GM23338 (cell line): ENCODE data around the gene TM7SF2. TPM values are rescaled to one million over a fixed set of nuclear protein-coding genes. Genes with fewer than 3 reads are reported as not detected.

Experiments
- ATAC-seq: fragments of 200-7000 bp; cut with Tn5 transposase; 3 replicates; pipeline ENCODE4 v1.9.1; 2020
- DNase-seq: peaks from one replicate; pipeline ENCODE4 v3.0.0-alpha.2; 2015; ENCODE audit warnings: low spot score
- H2AFZ ChIP-seq: fragments of 200-600 bp; sonication (generic); 2 replicates; pipeline ENCODE4 v1.8.0; 2016; ENCODE audit warnings: antibody characterized with exemption, mild to moderate bottlenecking, moderate library complexity
- H3F3A ChIP-seq: fragments of 200-600 bp; sonication (generic); replicated peaks from 2 replicates; pipeline ENCODE4 v1.8.0; 2017; ENCODE audit warnings: antibody characterized with exemption, mixed run types, low read depth
- H3K27ac ChIP-seq: fragments of 200-600 bp; sonication (generic); 2 replicates; pipeline ENCODE4 v1.6.1; 2016; ENCODE audit warnings: low read depth
- H3K27me3 ChIP-seq: fragments of 200-600 bp; sonication (generic); 2 replicates; pipeline ENCODE4 v1.8.0; 2016; ENCODE audit warnings: mild to moderate bottlenecking, mixed run types, moderate library complexity; ENCODE audit not compliant: insufficient read depth
- H3K36me3 ChIP-seq: fragments of 200-600 bp; sonication (generic); 2 replicates; pipeline ENCODE4 v1.8.0; 2016; ENCODE audit warnings: mild to moderate bottlenecking; ENCODE audit not compliant: insufficient read depth
- H3K4me1 ChIP-seq: fragments of 200-600 bp; sonication (generic); 2 replicates; pipeline ENCODE4 v1.8.0; 2016; ENCODE audit warnings: mild to moderate bottlenecking, moderate library complexity; ENCODE audit not compliant: insufficient read depth
- H3K4me2 ChIP-seq: fragments of 200-600 bp; sonication (generic); 2 replicates; pipeline ENCODE4 v1.7.1; 2017; ENCODE audit warnings: mixed run types
- H3K4me3 ChIP-seq: fragments of 200-600 bp; sonication (generic); 2 replicates; pipeline ENCODE4 v1.6.1; 2016; ENCODE audit warnings: mixed run types
- H3K79me2 ChIP-seq: fragments of 200-600 bp; sonication (generic); replicated peaks from 2 replicates; pipeline ENCODE4 v1.8.0; 2017; ENCODE audit warnings: mild to moderate bottlenecking; ENCODE audit not compliant: insufficient read depth
- H3K9me2 ChIP-seq: fragments of 200-600 bp; sonication (generic); 2 replicates; pipeline ENCODE4 v1.8.0; 2017; ENCODE audit not compliant: insufficient read depth
- H4K20me1 ChIP-seq: fragments of 200-600 bp; sonication (generic); replicated peaks from 2 replicates; pipeline ENCODE4 v1.8.0; 2017; ENCODE audit warnings: mild to moderate bottlenecking; ENCODE audit not compliant: insufficient read depth
- H3K27ac Mint-ChIP-seq: 2 replicates; pipeline ENCODE4 v1.8.0; 2020; ENCODE audit warnings: inconsistent platforms, mild to moderate bottlenecking, moderate library complexity, mixed read lengths
- H3K27me3 Mint-ChIP-seq: 3 replicates; pipeline ENCODE4 v1.8.0; 2022; ENCODE audit warnings: low read depth, mild to moderate bottlenecking, moderate library complexity, mixed read lengths, inconsistent platforms; ENCODE audit not compliant: insufficient read depth, poor library complexity
- H3K36me3 Mint-ChIP-seq: 3 replicates; pipeline ENCODE4 v1.8.0; 2021; ENCODE audit warnings: low read depth, mild to moderate bottlenecking, inconsistent platforms, moderate library complexity, mixed read lengths
- H3K4me1 Mint-ChIP-seq: 3 replicates; pipeline ENCODE4 v1.8.0; 2020; ENCODE audit warnings: mild to moderate bottlenecking, inconsistent platforms, mixed read lengths
- H3K4me3 Mint-ChIP-seq: 3 replicates; pipeline ENCODE4 v1.8.0; 2021; ENCODE audit warnings: moderate library complexity, mild to moderate bottlenecking, inconsistent platforms, mixed read lengths
- H3K9me3 Mint-ChIP-seq: 3 replicates; pipeline ENCODE4 v1.8.0; 2020; ENCODE audit warnings: moderate library complexity, mild to moderate bottlenecking, inconsistent platforms, mixed read lengths
- CREB1 ChIP-seq: fragments of 250-450 bp; sonication (Bioruptor Pico); IDR thresholded peaks from 2 replicates; pipeline ENCODE4 v1.5.0; 2020; ENCODE audit warnings: low read depth, mild to moderate bottlenecking, moderate library complexity
- CTCF ChIP-seq, 2 experiments: fragments of 200-600 bp in 1 of 2; sonication (generic) in 1 of 2; conservative IDR thresholded peaks; 2 replicates each; pipeline versions ENCODE4 v1.5.1 to v1.6.1; 2016 to 2017; ENCODE audit warnings: antibody characterized with exemption in 2 of 2, low read depth in 2 of 2, mild to moderate bottlenecking in 2 of 2, moderate library complexity in 1 of 2
- ETS1 ChIP-seq: IDR thresholded peaks from 2 replicates; pipeline ENCODE4 v1.6.1; 2016; ENCODE audit warnings: antibody characterized with exemption
- EZH2 ChIP-seq: fragments of 200-600 bp; sonication (generic); IDR thresholded peaks from one replicate; pipeline ENCODE4 v1.8.0; 2017; ENCODE audit warnings: antibody characterized with exemption, mild to moderate bottlenecking, low read depth; ENCODE audit not compliant: unreplicated experiment
- EZH2phosphoT487 ChIP-seq: fragments of 200-600 bp; sonication (generic); IDR thresholded peaks from one replicate; pipeline ENCODE4 v1.8.1; 2018; ENCODE audit warnings: antibody characterized with exemption; ENCODE audit not compliant: unreplicated experiment
- JUNB ChIP-seq: IDR thresholded peaks from one replicate; pipeline ENCODE4 v1.6.1; 2016; ENCODE audit warnings: antibody characterized with exemption; ENCODE audit not compliant: unreplicated experiment
- NANOG ChIP-seq: IDR thresholded peaks from 2 replicates; pipeline ENCODE4 v1.6.1; 2016; ENCODE audit warnings: antibody characterized with exemption, borderline replicate concordance
- POLR2AphosphoS5 ChIP-seq: IDR thresholded peaks from 2 replicates; pipeline ENCODE4 v1.6.1; 2016; ENCODE audit warnings: antibody characterized with exemption, low read depth
- REST ChIP-seq: IDR thresholded peaks from one replicate; pipeline ENCODE4 v1.6.1; 2018; ENCODE audit warnings: antibody characterized with exemption; ENCODE audit not compliant: unreplicated experiment
- STAT1 ChIP-seq: IDR thresholded peaks from one replicate; pipeline ENCODE4 v1.6.1; 2016; ENCODE audit warnings: antibody characterized with exemption; ENCODE audit not compliant: unreplicated experiment
- ZNF114 ChIP-seq: fragments of 250-450 bp; sonication (Bioruptor Pico); IDR thresholded peaks from 2 replicates; pipeline ENCODE4 v1.5.0; 2020; ENCODE audit warnings: mild to moderate bottlenecking, moderate library complexity
- ZNF331 ChIP-seq: fragments of 250-450 bp; sonication (Bioruptor Pico); IDR thresholded peaks from 2 replicates; pipeline ENCODE4 v1.5.0; 2020; ENCODE audit warnings: low read depth, mild to moderate bottlenecking, moderate library complexity
- ZNF462 ChIP-seq: fragments of 250-450 bp; sonication (Bioruptor Pico); IDR thresholded peaks from 2 replicates; pipeline ENCODE4 v1.5.0; 2020; ENCODE audit warnings: mild to moderate bottlenecking, moderate library complexity
- polyA plus RNA-seq: library from polyadenylated mRNA; unstranded; fragments of >200 nt; fragmentation: Nextera tagmentation; extraction: Ambion mirVana; gene quantifications from 2 replicates; pipeline ENCODE4 v1.2.1, GENCODE V29; 2016
- total RNA-seq: library from RNA; depleted of rRNA; stranded (reverse); fragments of >200 nt; shearing (Covaris generic); gene quantifications from 2 replicates; pipeline ENCODE4 v1.2.3, GENCODE V29; 2014

TM7SF2 gene
- total and polyA plus RNA-seq, 2 experiments from 2014 or later: 43.5 to 82.3 TPM

- no peak for TF ChIP-seq ZNF462 (CRISPR knock-in tag)
- no peak for TF ChIP-seq EZH2
- no peak for TF ChIP-seq CREB1 (CRISPR knock-in tag)
- TF ChIP-seq ZNF331 (CRISPR knock-in tag): no peak
- no peak for TF ChIP-seq POLR2AphosphoS5
- no peak for TF ChIP-seq STAT1
- TF ChIP-seq ETS1: no peak
- TF ChIP-seq CTCF (conservative IDR thresholded peaks at IDR 0.05; ENCODE audit: low read depth in 2 of 2): no peak
- no peak for TF ChIP-seq NANOG
- TF ChIP-seq REST: no peak
- no peak for TF ChIP-seq JUNB
- no peak for TF ChIP-seq ZNF114 (CRISPR knock-in tag)
- TF ChIP-seq EZH2phosphoT487: no peak
- Mint-ChIP-seq H3K4me3 (no peak overlapping the region), H3K27ac (no peak overlapping the region), H3K36me3 (peaks cover 28% of the 10 kb centered on the region), H3K9me3 (no peaks in the 10 kb centered on the region), H3K27me3 (peaks cover 19% of the 10 kb centered on the region), H3K4me1 (peaks cover 19% of the 10 kb centered on the region)
- DNase-seq (no peak), ATAC-seq (no peak)
- Histone ChIP-seq H3K27ac (no peak overlapping the region), H3F3A (peaks cover 14% of the 10 kb centered on the region; the same call in 1 of the 2 replicates), H3K27me3 (no peaks in the 10 kb centered on the region), H3K79me2 (peaks cover 19% of the 10 kb centered on the region), H3K4me3 (no peak overlapping the region), H3K36me3 (peaks cover 6% of the 10 kb centered on the region), H3K4me1 (peaks cover 20% of the 10 kb centered on the region; the same call in 1 of the 2 replicates), H3K4me2 (no peak overlapping the region), H4K20me1 (no peaks in the 10 kb centered on the region), H2AFZ (no peak overlapping the region), H3K9me2 (no peaks in the 10 kb centered on the region)
These were observed 20.2 kb downstream of the TM7SF2 start for GRCh38 chr11:65131895-65132237.
